ENCODE results near the gene VPS9D1.
A peak's percentile ranks its signal among the peaks of the same experiment; 100 is the strongest.

The VPS9D1 gene

DNA sequence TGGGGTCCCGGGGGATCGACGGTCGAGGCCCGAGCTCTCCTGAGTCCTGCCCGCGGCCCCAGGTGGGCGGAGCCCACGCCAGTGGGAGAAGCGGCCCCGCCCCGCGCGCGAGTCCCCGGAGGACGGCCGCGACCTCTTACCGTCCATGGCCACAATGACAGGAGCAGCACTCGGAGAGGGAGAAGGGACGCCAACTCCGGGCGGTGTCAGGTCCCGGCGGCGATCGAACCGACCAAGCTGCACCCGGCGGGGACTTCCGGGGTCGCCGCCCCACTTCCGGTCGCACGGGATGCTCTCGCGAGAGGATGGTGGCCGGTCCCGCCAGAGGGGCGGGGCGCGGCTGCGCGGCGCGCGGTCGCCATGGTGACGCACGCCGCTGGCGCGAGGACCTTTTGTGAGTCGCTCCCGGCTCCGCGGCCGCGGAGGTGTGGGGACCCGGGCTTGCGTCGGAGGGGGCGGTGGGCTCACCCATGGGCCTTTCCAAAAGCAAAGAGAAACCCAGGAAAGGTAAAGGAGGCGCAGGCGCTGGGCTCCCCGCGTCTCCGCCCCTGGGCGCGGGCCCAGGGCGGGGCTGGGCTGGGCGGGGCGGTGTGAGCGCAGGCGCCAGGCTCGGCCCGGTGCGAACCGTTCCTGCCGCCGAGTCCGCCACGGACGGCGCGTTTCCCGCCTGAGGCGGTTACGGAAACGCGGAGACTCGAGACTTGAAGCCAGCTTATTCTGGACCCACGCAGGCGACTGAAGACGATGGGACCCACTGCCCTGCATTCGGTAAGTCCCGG lies 63.1 kb downstream of the VPS9D1 start, which contains the start of the genes CHMP1A and SPATA33:
CHMP1A (minus strand) TSS at position 267 of the 779 bp plus-strand sequence; CDS start at position 147, 120 bp downstream.
SPATA33 (plus strand) TSS at position 395 of the 779 bp plus-strand sequence; CDS start at position 471, 76 bp downstream.
- DNase-seq = peak; percentile 85

Data from fibroblast of skin of right biceps (primary cell).